GM12878 (cell line): ENCODE measurements around the gene CBLIF.

ENCODE experiments used
- CEBPB ChIP-seq, 2 experiments: fragments of 150-350 bp in 1 of 2; IDR thresholded peaks; 2 replicates each; pipeline ENCODE4 v1.6.1; 2012 to 2014; ENCODE audit warnings: low read depth in 2 of 2, low read length in 2 of 2, borderline replicate concordance in 1 of 2, inconsistent platforms in 1 of 2
- CREB1 ChIP-seq: IDR thresholded peaks from 2 replicates; pipeline ENCODE4 v1.6.1; 2012; ENCODE audit warnings: low read depth, mild to moderate bottlenecking, inconsistent platforms
- EGR1 ChIP-seq, 2 experiments: IDR thresholded peaks; 1 replicate in 1 of 2; 2 replicates in 1 of 2; pipeline ENCODE4 v1.6.1; 2011 to 2012; ENCODE audit warnings: low read depth in 2 of 2, low read length in 2 of 2, borderline replicate concordance in 1 of 2, mild to moderate bottlenecking in 1 of 2, moderate library complexity in 1 of 2
- EP300 ChIP-seq, 2 experiments: fragments of 150-350 bp in 1 of 2; IDR thresholded peaks; 2 replicates each; pipeline ENCODE4 v1.6.1; 2011 to 2012; ENCODE audit warnings: low read depth in 2 of 2, low read length in 2 of 2, borderline replicate concordance in 1 of 2, improper control_type of control experiment in 1 of 2, inconsistent platforms in 1 of 2; ENCODE audit not compliant: control insufficient read depth in 1 of 2
- NBN ChIP-seq: fragments of 450-650 bp; IDR thresholded peaks from 2 replicates; pipeline ENCODE4 v1.6.1; 2016
- NFXL1 ChIP-seq: fragments of 450-650 bp; IDR thresholded peaks from 2 replicates; pipeline ENCODE4 v1.6.1; 2017; ENCODE audit warnings: antibody characterized with exemption, mild to moderate bottlenecking, borderline replicate concordance
- RCOR1 ChIP-seq: conservative IDR thresholded peaks from 2 replicates; pipeline ENCODE4 v1.6.1; 2012; ENCODE audit warnings: low read depth, low read length, improper control_type of control experiment
- ZSCAN29 ChIP-seq: fragments of 450-650 bp; IDR thresholded peaks from 2 replicates; pipeline ENCODE4 v1.6.1; 2017; ENCODE audit warnings: mild to moderate bottlenecking, moderate library complexity

GRCh38 chr11:59791639-59792038 lies 53.7 kb downstream of the CBLIF start:
- TF ChIP-seq EP300 (IDR thresholded peaks at IDR 0.05; ENCODE audit: borderline replicate concordance in 1 of 2, control insufficient read depth in 1 of 2, low read depth in 2 of 2, low read length in 2 of 2), result no peak
- TF ChIP-seq NBN, result no peak
- no peak for TF ChIP-seq EGR1 (IDR thresholded peaks at IDR 0.05; ENCODE audit: borderline replicate concordance in 1 of 2, low read depth in 2 of 2, low read length in 2 of 2)
- TF ChIP-seq CEBPB (IDR thresholded peaks at IDR 0.05; ENCODE audit: borderline replicate concordance in 1 of 2, low read depth in 2 of 2, low read length in 2 of 2), result no peak
- TF ChIP-seq NFXL1, result no peak
- TF ChIP-seq CREB1, result no peak
- no peak for TF ChIP-seq RCOR1
- no peak for TF ChIP-seq ZSCAN29
